HG03139 (cell line): ENCODE data around the gene RASA2.
"Not testable (repeated sequence)": the region's sequence is repeated elsewhere in the genome, so short reads cannot be mapped to it uniquely, and the experiment has no call there.

Source experiments
- ATAC-seq: cut with Tn5 transposase; IDR thresholded peaks from one replicate; pipeline ENCODE4 v1.9.1; 2021; ENCODE audit not compliant: unreplicated experiment

RASA2 gene

DNA sequence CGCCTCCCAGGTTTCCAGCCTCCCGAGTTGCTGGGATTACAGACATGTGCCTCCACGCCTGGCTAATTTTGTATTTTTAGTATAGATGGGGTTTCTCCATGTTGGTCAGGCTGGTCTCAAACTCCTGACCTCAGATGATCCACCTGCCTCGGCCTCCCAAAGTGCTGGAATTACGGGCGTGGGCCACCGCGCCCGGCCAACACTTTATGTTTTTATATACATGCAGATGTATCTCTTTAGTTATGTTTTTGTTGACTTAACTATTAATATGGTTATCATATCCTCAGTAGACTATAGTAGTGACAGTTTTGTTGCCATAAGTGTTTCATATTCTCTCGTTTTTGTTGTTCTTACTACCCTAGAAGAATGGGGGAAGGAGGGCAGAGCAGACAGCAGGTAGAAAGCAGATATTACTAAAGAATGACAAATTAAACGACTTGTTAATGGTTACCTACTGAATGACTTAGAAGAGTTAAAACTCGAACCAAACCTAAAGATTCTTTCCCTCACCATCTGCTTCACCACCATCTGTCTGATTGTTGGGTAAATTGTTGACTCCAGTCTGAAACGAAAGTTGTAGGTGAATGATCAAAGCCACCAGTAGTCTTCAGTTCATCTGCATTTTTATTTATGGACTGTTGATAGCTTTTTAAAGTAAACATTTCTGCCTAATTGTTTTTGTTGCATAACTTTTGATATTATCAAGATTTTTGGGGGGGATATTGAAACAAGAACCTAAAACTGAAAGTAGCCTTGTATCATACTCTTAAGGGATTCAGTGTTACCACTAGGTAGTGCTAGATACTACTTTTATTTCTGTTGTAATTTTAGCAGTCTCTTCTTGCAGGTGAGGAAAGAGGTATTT lies 89.3 kb downstream of the RASA2 start:
- no peak for ATAC-seq

DNA sequence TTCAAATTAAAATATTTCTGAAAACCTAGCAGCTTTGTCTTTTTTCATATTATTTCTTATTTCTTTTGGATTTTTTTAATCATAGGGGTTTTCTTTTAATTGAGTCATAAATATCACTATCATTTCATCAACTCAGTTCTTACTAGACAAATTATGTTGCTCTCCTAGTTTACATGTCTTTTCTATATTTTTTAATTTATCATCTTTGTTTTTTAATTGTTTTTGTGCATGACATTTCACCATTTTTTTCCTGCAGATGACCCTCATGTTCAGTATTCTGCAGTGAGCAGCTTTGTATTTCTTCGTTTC lies 89.9 kb downstream of the RASA2 start:
- ATAC-seq: no peak

DNA sequence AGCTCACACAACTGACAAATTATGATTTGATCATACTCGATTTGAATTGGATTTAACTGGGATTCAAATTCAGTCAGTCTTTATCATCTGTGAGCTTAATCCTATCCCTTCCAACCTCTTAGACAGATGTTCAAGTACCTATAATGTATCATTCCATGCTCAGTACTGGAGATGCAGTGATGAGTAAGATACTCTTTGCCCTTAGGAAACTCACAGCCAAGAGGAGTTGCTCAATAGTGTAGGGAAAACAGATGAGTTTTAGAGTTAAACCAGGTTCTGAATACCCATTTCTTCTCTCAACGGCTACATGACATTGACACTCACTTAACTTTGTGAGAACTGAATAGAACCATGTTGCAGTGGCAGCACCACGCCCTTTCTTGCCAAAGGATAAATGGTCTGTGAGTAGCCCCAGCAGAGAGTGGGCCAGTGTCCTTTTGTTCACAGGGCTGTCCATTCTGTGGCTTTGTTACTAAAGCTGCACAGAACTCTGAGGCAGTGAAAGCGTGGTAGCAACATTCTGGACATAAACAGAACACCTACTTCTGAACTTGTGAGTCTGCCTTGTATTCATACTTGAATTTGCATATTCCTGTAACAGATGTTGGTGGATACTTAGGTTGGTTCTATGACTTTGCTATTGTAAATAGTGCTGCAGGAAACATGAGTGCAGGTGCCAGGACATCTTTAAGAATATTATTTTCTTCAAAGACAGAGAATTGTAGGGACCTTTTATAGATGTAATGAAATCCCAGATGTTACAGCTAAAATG lies 91.6 kb downstream of the RASA2 start:
- ATAC-seq: no peak

DNA sequence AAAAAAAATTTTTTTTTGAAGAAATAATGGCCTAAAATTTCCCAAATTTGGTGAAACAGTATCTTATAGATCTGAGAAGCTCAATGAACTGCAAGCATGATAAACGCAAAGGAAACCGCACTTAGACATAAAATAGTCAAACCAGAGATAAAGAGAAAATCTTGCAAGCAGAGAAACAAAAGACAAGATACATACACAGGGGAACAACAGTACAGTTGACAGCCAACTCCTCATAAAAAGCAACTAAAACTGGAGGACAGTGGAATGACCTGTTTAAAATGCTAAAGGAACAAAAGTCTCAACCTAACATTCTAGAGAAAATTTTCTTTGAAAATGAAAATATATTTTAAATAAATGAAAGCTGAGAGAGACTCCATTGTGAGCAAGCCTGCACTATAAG lies 107.5 kb downstream of the RASA2 start:
- ATAC-seq: no peak

DNA sequence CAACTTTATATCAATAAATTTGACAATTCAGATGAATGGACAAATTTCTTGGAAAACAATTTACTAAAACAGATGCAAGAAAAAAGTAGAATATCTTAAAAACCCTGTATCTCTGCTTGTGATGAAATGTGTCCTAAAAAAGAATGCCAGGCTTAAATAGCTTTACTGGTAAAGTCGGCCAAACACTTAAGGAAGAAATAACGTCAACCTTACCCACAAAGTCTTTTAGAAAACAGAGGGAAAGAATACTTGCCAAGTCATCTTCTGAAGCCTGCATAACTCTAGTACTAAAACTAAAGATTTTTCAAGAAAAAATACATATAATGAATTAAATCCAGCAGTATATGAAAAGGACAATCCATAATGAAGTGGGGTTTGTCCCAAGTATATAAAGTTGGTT lies 111.1 kb downstream of the RASA2 start:
- no peak for ATAC-seq

DNA sequence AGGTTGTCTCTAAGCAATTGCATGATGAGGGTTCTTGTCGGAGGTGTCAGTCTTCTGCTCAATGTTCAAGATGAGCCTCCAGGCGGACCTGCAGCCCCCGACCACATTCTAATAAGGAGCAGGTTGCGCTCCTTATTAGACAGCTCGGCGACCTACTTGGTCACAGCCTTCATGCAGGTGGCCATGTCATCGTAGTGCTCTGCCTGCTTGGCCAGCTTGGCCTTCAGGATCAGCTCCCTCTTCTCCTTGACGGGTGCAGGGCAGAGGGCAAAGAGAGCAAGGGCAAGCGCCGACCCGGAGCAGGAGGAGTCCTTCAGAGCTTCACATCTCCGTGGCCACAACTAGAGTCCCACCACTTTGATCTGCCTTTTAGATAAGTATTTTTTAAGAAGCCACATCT lies 113.5 kb downstream of the RASA2 start:
- ATAC-seq: no peak

DNA sequence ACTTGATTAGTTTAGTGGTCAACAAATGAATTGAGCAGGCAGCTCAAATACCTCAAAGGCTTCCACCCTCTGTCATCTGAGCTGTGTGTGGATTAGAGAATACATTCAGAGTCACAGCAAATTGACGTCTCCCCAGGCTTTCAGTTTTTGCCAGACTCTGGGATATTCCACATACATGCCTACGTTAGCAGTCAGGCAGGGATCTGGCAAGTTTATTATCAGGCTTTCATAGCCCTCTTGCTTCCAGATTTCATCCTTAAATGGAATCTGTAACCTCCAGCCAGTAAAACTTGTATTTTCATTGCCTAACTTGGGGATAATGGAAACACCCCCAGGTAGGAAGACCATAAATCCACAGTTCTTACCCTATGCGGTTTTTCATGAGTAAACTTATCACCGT lies 115.9 kb downstream of the RASA2 start:
- ATAC-seq: no peak

DNA sequence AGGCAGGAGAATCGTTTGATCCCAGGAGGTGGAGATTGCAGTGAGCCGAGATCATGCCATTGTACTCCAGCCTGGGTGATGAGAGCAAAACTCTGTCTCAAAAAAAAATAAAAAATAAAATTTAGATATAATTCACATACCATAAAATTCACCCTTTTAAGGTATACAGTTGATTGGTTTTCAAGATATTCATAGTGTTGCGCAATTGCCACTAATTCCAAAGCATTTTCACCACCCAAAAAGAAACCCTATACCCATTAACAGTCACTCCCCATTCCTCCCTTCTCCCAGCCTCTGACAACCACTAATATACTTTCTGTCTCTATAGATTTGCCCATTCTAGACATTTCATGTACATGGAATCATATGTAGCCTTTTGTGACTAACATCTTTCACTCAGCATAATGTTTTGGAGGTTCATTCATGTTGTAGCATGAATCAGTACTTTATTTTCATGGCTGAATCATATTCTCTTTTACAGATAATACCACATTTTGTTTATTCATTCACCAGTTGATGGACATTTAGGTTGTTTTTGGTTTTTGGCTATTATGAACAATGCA lies 116.7 kb downstream of the RASA2 start:
- ATAC-seq: no peak

DNA sequence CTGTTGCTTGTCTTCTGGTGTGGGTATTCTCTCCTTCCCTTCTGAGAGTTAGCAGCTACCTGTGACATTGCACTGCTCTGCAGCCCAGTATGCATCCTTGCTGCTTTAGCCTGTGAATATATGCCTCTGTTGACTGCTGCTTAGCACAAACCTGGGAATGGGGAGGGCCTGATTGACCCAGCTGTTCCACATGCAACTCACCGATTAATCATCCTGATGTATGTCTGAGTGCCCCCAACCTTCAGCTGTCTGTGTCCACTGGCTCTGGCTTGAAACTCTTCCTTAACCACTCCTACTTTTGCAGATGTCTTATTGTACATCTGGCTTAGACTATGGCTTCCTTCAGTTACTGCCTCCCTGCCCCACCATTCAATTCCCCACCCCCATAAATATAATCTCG lies 119.1 kb downstream of the RASA2 start:
- ATAC-seq: no peak

DNA sequence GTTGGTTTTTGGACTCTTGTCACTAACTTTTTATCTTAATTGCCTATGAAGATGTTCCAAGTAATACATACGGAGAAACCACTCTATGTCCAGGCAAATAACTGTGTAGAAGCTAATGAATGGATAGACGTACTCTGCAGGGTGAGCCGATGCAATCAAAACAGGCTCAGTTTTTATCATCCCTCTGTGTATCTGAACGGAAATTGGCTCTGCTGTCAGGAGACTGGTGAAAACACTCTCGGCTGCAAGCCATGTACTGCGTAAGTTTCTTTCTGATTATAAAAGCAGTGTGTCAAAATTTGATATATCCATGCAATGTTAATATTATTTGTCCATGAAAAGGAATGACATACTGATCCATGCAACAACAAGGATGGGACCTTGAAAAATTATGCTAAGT lies 121.6 kb downstream of the RASA2 start:
- ATAC-seq: no peak

DNA sequence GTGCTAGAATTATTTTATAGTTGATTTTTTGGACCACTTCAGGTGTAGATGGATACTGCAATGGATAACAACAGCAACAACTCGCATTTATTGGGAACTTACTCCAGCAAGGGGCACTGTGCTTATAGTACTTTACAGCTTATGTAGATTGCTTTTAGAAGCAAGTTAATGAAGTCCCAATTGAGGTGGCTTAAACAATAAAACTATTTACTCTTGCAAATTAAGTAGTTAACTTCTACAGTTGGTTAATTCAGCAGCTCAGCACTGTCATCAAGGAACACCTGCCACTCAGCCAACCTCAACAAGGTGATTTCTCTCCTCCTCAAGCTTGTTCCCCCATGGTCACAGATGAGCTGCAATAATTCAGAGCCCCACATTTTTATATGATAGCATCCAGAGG lies 124.1 kb downstream of the RASA2 start:
- no peak for ATAC-seq

DNA sequence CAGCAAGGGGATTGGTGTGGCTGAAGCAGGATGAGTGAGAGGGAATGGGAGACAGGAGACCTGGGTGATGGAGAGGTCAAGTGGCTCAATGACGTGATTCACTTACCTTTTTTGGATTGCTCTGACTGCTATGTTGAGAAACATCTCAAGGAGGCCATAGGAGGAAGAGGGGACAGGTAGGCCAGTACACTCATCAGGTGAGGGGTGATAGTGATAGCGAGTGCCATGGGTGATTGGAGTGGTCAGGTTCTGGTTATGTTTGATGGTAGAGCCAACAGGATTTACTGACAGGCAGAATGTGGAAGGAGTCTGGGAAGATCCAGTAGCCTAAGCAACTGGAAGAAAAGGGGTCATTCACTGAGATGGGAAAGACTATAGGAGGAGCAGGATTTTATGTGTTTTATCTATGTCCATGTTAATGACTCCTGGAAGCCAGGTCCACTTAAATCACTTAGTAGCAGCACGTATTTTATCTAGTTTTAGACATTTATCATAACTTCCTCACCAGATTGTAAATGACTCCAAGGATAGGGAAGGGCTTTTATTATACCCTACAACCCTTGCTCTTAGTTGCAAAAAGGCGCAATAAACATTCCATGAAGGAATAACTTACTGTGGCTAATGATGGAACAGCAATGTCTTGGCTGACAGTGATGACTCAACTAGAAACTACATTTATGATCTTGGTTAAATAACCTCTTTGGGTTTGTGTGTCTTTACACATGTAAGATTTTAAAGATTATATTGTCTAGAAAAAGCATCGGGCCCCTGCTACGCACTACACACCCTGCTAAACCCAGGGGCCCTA lies 131.5 kb downstream of the RASA2 start:
- ATAC-seq: no peak

DNA sequence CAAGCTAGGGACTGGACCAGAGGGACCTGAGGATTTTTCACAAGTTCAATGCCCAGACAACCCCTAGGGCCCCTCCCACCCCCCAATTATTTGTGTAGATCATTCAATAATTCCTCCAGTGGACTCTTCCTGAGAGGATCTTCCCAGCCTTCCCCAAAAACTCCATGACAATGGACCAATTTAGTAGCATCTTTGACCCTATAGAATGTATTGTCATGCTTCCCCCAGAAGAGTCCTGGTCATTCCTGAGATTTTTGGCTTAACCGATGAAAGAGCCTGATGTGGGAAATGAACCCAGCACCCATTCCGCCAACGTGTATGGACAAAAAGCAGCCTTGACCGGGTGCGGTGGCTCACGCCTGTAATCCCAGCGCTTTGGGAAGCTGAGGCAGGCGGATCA lies 132.1 kb downstream of the RASA2 start:
- no peak for ATAC-seq

DNA sequence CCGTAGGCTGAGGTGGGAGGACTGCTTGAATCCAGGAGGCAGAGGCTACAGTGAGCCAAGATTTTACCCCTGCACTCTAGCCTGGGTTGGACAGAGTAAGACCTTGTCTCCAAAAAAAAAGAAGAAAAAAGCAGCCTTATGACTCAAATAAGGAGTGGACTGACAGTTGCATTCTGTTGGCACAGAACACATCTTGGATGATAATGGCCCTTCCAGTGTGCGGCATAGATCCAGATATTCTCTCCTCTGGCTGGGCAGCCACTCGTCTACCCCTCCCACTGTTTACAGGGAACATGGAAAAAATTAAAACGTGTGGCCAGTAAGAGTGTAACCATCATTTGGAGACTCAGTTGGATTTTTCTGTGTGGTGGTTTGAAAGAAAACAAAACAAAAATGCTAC lies 132.6 kb downstream of the RASA2 start:
- ATAC-seq: no peak

DNA sequence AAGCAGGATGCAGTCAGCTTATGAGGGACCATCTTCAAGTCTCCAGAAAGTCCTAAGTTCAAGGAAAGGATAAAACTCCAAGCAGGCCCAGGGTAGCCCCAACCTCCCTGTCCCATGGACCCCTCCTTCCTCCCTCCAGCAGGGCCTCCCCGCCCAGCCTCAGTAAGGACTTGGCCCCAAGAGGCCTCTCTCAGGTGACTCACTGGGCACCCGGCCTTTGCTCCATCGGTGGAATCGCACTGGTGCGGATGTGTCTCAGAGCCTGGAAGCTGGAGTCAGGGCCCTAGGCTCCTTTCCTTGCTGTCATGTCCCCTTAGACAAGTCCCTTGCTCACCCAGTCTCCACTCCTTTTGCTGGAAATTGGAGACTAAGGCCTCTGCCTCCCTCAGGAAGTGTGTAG lies 136.9 kb downstream of the RASA2 start:
- ATAC-seq: no peak

DNA sequence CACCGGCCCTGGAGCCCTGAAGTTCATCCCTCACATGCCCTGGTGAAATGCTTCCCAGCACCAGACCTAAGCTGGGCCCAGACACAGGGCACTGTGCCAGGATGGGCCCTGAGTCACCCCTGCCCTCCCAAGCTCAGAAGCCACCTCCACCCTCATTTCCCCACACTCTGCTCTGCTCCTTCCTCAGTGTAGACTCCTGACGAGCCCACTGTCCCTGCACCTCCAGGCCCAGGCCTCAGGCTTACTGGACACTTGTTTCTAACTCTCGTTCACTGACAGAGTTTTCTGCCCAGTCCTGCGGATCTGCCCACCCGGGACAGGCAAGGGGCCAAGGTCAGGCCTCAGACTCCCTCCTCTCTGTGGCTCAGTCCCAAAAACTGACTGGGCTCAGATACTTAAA lies 138.7 kb downstream of the RASA2 start:
- ATAC-seq: no peak

DNA sequence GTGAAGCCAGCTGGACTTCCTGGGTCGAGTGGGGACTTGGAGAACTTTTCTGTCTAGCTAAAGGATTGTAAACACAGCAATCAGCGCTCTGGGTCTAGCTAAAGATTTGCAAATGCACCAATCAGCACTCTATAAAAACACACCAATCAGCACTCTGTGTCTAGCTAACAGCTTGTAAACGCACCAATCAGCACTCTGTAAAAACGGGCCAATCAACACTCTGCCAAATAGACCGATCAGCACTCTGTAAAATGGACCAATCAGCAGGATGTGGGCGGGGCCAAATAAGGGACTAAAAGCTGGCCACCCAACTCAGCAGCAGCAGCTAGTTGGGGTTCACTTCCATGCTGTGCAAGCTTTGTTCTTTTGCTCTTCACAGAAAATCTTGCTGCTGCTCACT lies 141.5 kb downstream of the RASA2 start:
- ATAC-seq: not testable (repeated sequence)

DNA sequence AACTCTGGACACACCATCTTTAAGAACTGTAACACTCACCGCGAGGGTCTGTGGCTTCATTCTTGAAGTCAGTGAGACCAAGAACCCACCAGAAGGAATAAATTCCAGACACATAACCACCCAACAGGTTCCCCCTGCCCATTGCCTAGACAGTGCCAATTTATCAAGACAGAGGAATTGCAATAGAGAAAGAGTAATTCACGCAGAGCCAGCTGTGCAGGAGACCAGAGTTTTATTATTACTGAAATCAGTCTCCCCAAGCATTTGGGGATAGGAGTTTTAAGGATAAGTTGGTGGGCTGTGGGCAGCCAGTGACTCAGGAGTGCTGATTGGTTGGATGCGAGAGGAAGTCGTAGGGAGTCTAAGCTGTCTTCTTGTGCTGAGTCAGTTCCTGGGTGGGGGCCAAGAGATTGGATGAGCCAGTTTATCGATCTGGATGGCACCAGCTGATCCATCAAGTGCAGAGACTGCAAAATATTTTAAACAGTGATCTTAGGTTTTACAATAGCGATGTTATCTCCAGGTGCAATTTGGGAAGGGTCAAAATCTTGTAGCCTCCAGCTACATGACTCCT lies 142.1 kb downstream of the RASA2 start:
- ATAC-seq: not testable (repeated sequence)

DNA sequence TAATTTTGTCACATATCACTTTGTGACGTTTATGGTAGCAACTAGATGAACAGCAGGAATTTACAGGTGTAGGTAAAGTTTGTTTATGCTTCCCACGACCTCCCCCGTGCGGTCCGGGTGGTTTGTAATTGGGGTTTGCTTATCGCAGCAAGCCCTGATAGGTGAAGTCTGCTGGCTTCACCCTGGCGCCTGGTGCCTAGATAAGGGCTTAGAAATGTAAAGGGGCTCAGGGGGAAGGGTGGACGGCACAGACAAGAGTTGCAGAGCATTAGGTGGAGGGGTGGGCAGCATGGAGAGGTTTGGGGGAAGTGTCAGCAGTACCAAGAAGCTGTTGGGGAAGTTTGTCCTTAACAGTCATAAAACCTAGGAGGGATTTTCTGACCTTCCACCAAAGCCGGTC lies 143.1 kb downstream of the RASA2 start:
- no peak for ATAC-seq

DNA sequence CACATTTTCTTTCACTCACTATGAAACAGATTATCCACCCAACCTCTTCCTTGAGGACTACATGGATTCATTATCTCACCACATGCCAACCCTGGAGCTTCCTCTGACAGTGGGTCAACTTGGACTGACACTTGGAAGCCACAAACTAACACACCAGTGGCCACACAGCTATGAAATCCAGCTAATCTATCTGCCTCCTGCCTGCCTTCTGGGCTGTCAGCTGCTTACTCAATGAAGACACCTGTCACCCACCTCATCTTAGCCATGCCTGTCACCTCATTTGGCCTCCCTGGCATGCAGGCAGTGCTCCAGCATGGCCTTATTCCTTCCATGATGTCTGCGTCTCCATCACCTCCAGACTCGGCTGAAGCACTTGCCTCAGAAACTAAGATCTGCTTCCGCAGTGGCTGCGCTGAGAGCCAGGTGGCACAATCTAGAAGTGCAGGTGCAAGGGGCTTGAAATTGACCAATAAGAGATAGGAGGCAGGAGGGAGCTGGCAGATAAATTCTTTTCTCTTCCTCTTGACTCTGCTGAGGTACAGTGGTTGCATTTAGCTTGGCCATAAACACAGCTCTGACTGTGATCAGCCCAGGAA lies 146.1 kb downstream of the RASA2 start:
- ATAC-seq: no peak

DNA sequence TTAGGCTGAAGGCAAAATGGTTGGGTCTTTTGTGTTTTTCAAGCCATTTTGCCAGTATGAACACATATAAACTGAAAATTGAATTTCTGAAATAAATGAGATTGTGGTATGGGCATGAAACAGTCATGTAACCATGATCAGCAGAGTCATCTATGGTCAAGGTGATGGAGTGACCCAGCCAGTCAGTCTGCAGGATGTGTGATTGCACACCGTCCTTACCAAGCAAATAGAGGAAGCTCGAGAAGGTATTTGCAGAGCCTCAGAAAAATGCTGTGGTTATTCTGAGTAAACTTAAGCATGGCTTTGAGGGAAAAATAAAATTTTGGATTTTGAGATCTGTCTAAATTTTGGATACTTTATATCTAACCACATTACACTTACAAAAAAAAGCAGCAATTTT lies 155.4 kb downstream of the RASA2 start:
- no peak for ATAC-seq
